Measurements from ENCODE around the gene LRRC7.

The LRRC7 gene

DNA sequence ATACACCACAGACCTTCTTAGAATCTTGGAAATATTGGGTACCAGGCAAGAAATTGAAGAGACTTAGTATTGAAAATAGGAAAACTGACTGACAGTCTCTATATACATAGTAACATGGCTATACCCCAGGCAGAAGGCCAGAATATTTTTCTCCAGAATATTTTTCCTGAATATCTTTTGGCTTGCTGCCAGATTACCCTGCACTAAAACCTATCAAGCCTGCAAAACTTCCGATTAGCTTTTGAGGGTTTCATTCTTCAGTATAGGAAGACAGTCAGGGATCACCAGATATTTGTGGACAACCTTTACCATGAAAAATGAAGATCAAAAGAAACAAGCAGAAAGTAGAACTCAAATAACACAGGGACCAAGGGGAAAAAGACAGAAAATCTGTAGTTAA lies 187.9 kb downstream of the LRRC7 start:
- TF ChIP-seq, protein P1, sequence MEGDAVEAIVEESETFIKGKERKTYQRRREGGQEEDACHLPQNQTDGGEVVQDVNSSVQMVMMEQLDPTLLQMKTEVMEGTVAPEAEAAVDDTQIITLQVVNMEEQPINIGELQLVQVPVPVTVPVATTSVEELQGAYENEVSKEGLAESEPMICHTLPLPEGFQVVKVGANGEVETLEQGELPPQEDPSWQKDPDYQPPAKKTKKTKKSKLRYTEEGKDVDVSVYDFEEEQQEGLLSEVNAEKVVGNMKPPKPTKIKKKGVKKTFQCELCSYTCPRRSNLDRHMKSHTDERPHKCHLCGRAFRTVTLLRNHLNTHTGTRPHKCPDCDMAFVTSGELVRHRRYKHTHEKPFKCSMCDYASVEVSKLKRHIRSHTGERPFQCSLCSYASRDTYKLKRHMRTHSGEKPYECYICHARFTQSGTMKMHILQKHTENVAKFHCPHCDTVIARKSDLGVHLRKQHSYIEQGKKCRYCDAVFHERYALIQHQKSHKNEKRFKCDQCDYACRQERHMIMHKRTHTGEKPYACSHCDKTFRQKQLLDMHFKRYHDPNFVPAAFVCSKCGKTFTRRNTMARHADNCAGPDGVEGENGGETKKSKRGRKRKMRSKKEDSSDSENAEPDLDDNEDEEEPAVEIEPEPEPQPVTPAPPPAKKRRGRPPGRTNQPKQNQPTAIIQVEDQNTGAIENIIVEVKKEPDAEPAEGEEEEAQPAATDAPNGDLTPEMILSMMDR (conservative IDR thresholded peaks at IDR 0.05), result no peak
- no peak overlapping the region for H3K27ac ChIP-seq

DNA sequence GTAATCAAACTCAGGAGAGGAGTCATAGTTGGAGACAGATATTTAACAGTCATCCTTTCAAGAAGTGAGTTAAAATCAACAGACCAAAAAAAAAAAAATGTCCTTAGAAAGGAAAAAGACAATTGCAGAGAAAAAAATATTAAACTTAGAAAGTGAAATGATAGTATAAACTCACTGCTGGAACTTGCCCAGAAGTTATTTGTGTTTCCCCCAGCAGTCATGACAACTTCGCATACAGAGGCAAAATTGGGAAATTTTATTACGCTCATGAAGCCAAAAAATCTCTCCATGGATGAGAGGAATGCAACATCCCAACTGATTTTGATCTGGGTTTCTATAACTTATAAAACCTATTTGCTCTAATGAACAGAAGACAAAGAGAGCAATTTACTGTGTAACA lies 198.2 kb downstream of the LRRC7 start:
- TF ChIP-seq, protein P1 (conservative IDR thresholded peaks at IDR 0.05), result no peak

GRCh38 chr1:69766431-69767180 lies 198.9 kb downstream of the LRRC7 start:
- H3K27ac ChIP-seq, result no peak overlapping the region
- TF ChIP-seq, protein P1 (conservative IDR thresholded peaks at IDR 0.05), result no peak

More for the DNA sequence above, 198.2 kb downstream of the LRRC7 start:
- H3K27ac ChIP-seq, result no peak overlapping the region

DNA sequence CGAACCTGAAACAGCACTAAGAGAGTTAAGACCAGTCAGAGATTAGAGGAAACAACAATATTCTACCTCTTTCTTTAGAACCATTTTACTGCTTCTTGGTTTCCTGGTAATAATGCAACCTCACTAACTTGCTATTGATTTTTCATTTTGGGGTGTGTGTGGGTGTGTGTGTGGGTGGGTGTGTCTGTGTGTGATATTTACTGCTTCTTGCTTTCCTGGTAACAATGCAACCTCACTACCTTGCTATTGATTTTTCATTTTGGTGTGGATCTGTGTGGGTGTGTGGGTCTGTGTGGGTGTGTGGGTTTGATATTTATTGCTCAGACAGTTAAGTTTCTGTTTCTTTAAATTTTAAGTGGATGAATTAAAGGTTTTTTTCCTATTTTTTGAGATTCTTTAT lies 208.8 kb downstream of the LRRC7 start:
- no peak overlapping the region for H3K27ac ChIP-seq
- TF ChIP-seq, protein P1 (conservative IDR thresholded peaks at IDR 0.05), result no peak

- H3K27ac ChIP-seq, result no peak overlapping the region
- TF ChIP-seq, protein P1 (conservative IDR thresholded peaks at IDR 0.05), result no peak
These were observed 209.7 kb downstream of the LRRC7 start for GRCh38 chr1:69777423-69777822.

DNA sequence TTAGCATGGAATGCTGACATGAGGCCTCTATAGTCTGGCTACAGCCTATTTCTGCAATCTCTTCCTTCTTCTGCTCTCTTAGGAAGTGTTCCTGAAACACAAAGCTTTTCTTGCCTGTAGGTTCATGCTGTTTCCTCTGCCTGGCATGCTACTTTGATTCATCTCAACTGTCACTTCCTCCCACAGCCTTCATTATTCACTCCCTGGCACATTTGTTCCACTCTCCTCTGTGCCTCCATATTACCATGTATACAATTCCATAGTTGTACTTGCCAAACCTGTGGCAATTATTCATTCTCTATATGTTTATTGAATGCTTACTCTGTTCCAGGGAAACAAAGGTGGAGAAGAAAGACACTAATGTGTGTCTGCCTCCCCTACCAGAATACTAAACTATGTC lies 210.2 kb downstream of the LRRC7 start:
- TF ChIP-seq, protein P1 (conservative IDR thresholded peaks at IDR 0.05), result no peak
- no peak overlapping the region for H3K27ac ChIP-seq

DNA sequence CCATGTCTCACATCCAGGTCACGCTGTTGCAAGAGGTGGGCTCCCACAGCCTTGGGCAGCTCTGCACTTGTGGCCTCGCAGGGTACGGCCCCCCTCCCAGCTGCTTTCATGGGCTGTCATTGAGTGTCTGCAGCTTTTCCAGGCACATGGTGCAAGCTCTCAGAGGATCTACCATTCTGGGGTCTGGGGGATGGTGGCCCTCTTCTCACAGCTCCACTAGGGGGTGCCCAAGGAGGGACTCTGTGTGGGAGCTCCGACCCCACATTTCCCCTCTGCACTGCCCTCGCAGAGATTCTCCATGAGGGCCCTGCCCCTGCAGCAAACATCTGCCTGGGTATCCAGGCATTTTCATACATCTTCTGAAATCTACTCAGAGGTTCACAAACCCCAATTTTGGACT lies 219.4 kb downstream of the LRRC7 start:
- H3K27ac ChIP-seq, result no peak overlapping the region
- TF ChIP-seq, protein P1 (conservative IDR thresholded peaks at IDR 0.05), result no peak
